Islet of Langerhans (tissue), 1 donor: ENCODE data around the gene CPNE2.
"Not testable (repeated sequence)": the region's sequence is repeated elsewhere in the genome, so short reads cannot be mapped to it uniquely, and the experiment has no call there.

ENCODE experiments used
- FAIRE-seq: peaks from one replicate; lab custom pipeline; 2011; peaks lifted over from hg19 to GRCh38; lab: Jason Lieb, UNC

Gene CPNE2

GRCh38 chr16:57091975-57092785 lies at the start of gene CPNE2:
CPNE2 (plus strand) TSS chr16:57092583; CDS start chr16:57110743, 18,160 bp downstream.
- FAIRE-seq: no peak

DNA sequence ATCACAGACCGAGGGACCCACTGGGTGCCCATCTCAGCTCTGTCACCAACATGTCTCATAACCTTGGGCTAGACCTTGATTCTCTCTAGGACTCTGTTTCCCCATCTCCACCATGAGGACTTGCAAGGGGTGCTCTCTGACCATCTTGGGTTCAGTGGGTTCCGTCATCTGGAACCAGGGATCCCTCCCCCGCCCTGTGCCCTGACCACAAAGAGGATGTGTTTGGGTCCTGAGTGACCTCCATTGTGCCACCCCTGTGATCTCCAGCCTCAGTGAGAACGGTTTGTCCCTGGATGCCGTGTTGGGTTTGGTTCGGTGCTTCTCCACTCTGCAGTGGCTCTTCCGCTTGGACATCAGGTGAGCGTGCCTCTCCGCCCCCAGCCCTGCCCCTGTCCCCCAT lies 49.1 kb upstream of the CPNE2 start:
- no peak for FAIRE-seq

DNA sequence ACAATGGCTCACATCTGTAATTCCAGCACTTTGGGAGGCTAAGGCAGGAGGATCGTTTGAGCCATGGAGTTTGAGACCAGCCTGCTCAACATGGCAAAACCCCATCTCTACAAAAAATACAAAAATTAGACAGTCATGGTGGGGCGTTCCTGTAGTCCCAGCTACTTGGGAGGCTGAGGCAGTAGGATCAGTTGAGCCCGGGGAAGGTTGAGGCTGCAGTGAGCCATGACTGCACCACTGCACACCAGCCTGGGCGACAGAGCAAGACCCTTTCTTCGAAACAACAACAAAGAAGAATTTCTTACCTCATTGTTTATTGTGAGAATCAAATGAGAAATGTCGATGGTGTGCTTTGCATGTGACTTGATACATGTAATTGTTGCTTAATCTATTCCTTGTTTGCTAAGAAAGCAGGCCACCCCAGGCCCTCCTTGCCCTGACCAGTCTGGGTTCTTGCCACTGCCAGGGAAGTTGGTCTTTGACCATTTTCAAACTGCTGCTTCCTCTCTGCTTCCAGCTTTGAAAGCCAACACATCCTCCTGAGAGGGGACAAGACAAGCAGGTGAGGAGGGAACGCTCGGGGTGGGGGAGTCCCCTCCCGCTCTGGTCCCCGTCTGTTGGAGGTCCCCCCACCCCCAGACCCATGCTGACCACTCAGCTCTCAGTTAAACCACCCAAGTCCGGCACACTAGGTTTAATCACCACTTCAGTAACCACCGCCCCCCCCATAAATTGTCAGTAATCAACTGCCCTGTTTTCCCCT lies 47.3 kb upstream of the CPNE2 start:
- FAIRE-seq: no peak

DNA sequence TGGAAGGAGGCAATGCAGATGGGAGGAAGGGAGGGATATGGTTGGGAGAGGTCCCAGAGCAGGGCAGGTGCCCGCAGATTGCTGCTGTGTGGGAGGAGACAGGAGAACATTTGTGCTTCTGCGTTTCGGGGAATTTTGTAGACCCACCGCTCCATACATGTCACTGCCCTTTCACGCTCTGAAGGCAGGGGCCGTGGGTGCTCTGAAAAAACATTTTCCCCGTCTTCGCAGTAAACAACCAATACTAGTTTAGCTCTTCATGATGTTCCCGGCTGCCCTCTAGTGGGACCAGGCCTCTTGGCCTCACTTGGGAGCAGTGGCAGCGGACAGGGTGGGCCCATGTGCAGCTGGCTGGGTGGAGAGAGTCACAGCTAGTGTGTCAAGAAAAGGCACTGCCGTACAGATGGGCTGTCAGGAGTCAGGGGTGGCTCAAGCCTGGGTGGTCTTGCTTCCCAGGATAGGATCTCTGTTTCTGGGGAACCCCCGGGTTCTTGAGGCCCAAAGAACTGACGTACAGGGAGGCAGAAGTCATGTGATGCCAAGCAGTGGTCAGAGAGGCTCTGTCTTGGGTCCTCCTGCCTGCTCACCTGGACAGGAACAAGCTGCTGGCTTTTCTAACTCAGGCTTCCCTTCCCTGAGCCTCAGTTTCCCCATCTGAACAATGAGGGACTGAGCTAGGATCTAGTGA lies 46.5 kb upstream of the CPNE2 start:
- no peak for FAIRE-seq

- FAIRE-seq: no peak
Observed at GRCh38 chr16:57048095-57048494, 44.3 kb upstream of the CPNE2 start.

DNA sequence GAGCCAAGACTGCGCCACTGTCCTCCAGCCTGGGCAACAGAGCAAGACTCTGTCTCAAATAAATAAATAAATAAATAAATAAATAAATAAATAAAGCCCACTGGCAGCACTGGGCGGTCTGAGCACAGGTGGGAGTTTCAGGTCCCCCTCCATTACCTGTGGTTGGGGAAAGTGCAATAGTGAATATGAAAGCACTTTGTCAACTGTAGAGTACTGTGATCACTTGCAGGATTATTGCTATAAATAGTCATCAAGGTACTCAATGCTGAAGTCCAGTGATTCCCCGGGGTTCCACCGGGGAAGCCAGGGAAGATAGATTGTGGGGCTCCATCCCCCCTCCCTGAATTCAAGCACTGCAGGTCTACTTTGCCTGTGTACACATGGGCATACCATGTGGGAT lies 42.7 kb upstream of the CPNE2 start:
- FAIRE-seq: no peak

DNA sequence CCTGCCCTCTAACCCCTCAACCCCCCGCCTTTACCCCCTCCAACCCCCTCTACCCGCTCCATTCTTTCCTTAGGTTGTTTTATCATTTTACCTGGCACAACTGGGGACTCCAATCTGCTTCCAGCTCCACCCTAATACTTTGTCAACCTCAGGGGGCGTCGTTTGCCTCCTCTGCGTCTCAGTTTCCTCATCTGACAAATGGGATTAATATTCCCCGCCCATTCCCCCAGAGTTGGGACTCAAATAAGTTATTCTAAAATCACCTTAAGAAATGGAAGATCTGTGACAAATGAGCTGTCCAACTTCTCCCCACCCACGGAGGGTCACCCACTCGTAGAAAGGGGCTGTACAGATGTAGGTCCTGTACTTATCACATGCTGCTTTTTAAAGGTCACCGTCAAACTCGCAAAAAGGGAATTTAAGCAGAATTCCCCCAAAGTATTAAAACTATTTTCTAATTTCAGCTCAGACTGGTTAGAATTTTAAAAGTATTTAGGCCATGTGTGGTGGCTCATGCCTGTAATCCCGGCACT lies 40.6 kb upstream of the CPNE2 start:
- FAIRE-seq: no peak

- FAIRE-seq: no peak
Observed at GRCh38 chr16:57053206-57053605, 39.2 kb upstream of the CPNE2 start.

DNA sequence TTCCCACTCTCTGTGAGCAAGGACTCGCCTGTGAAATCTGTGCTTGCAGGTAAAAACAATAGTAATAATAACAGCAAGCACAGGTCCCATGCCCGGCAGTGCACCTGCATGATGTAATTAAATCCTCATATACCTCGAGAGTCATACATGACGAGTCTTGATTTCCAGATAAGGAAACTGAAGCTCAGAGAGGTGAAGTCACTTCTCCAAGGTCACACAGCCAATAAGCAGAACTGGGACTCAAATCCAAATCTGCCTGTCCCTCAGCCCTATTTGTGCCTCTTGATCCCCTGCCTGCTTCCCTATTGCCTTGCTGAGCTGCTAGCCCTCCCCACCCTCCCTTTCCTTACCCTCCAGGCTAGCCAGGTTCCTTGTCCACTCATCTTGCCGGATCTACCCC lies 38.0 kb upstream of the CPNE2 start:
- FAIRE-seq: no peak

GRCh38 chr16:57054771-57055170 lies 37.6 kb upstream of the CPNE2 start:
- FAIRE-seq: no peak

- no peak for FAIRE-seq
Observed at GRCh38 chr16:57055671-57056070, 36.7 kb upstream of the CPNE2 start.

DNA sequence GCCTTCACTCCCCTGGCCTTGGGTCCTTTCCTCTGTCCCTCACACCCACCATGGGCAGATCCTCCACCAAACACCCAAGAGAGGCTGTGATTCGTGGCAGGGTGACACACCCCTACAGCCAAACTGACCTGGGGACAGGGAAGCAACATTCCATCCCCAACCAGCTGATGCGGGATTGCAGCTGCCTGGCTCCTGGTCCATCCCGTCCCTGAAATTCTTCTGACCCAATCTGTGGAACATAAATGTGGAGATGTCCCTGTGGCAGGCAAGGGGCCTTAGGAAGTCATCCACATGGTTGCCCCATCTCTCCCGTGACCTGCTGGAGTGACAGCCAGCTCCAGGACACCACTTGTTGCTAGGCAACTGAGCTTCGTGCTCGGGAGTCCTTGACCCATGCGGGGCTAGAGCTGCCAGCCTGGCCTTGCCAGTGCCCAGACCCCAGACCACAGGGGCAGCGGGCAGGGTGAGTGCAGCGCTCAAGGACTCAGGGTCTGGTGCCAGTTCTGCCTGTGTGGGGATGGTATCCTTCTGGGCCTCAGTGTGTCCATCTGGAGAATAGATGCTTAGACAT lies 34.0 kb upstream of the CPNE2 start:
- no peak for FAIRE-seq

- FAIRE-seq: no peak
Observed at GRCh38 chr16:57060323-57061083, 31.9 kb upstream of the CPNE2 start.

DNA sequence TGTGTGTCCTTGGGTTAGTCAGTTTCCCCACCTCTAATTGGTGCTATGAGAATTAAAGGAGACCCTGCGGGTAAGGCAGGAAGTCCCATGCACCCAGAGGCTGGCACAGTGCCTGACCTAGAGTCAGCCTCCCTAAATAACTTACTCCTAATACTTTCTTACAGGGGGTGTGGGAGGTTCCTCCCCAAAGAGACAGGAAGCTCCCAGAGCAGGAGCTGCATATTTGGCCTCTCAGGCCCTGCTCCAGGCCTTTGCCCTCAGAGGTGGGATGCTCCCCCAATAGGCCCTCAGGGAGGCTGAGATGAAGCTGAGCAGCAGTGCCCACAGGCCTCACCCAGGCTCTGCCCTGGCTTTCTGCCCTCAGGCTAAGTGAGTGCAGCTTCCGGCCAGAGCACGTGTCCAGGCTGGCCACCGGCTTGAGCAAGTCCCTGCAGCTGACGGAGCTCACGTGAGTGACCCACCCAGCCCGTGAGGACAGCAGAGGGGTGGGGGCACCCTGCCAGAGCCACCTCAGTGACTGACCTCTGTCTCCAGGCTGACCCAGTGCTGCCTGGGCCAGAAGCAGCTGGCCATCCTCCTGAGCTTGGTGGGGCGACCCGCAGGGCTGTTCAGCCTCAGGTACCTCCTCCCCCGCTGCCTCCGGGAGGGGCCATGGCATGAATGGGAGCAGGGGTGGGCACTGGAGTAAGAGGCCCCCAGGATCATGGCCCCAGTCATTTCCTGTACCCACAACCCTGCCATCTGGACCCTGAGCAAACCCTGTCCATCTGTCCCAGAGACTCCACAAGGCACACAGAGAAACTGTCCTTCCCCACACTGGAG lies 31.1 kb upstream of the CPNE2 start:
- no peak for FAIRE-seq

DNA sequence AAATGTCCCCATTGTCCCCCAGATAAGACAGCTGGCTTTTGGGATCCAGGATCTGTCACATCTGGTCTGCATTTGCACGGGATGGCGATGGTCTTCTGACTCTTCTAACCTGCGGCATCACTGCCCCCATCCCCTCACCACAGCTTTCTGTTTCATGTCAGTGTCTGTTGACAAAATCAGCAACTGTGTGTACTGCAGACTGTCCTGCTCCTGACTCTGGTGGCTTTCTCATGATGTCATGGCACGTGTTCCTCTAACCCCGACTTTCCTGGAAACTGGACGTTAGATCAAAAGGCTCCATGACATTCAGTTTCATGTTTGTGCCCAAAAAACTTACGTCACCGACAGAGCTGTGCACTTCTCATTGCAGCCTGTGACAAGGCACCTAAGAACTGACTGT lies 30.1 kb upstream of the CPNE2 start:
- no peak for FAIRE-seq

GRCh38 chr16:57063189-57063588 lies 29.2 kb upstream of the CPNE2 start:
- not testable (repeated sequence) for FAIRE-seq

DNA sequence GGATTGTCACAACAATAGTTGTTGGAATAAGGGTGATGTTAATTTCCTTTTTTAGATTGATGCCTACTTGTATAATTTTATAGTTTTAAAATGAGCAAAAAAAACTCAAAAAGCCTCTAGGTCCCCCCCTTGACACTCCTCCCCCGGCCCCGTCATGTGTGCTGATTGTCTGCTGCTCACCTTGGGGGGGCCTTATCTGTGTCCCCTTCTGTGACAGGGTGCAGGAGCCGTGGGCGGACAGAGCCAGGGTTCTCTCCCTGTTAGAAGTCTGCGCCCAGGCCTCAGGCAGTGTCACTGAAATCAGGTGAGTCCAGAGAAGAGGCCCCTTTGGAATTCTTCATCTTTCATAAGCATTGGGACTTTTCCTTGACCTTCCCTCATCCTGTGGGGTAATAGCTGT lies 27.4 kb upstream of the CPNE2 start:
- no peak for FAIRE-seq

DNA sequence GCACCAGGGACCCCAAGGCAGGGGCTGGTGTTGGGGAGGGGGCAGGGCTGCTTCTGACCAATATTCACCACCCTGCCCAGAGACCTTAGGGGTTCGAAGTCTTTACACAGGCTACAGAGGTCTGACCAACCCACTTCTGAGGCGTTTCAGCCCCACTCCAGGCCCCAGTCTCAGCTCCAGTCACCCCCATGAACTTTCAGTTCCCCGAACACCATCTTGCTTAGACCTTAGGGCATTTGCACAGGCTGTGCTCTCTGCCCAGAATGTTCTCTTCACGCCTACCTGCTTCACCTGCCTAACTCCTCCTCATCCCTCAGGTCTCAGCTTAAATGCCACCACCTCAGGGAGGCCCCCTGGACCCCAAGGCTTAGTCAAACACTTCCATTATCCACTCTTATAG lies 25.8 kb upstream of the CPNE2 start:
- no peak for FAIRE-seq

- no peak for FAIRE-seq
Observed at GRCh38 chr16:57067347-57067746, 25.0 kb upstream of the CPNE2 start.

GRCh38 chr16:57069053-57069452 lies 23.3 kb upstream of the CPNE2 start:
- FAIRE-seq: no peak
